M059J (cell line): ENCODE results near the gene ACTR3C. TPM values are rescaled to one million over a fixed set of nuclear protein-coding genes. Genes with fewer than 3 reads are reported as not detected.

ENCODE experiments used
- DNase-seq: peaks from one replicate; pipeline ENCODE4 v3.0.0-alpha.2; 2012; ENCODE audit warnings: low read depth
- total RNA-seq: library from RNA; depleted of rRNA; stranded (reverse); fragments of >200 nt; shearing (Covaris generic); gene quantifications from 2 replicates; pipeline ENCODE4 v1.2.3, GENCODE V29; 2014

Gene ACTR3C
- total RNA-seq, 1 experiment from 2014 or later, result not detected

- no peak for DNase-seq
Observed at GRCh38 chr7:150359622-150360362, 36.4 kb upstream of the ACTR3C start.

GRCh38 chr7:150358988-150359621 lies 35.8 kb upstream of the ACTR3C start:
- DNase-seq, result no peak

GRCh38 chr7:150358433-150358832 lies 35.1 kb upstream of the ACTR3C start:
- DNase-seq, result no peak

GRCh38 chr7:150357771-150358427 lies 34.6 kb upstream of the ACTR3C start:
- peak; percentile 29 for DNase-seq

GRCh38 chr7:150357270-150357669 lies 33.9 kb upstream of the ACTR3C start:
- DNase-seq, result no peak

GRCh38 chr7:150356265-150356897 lies 33.0 kb upstream of the ACTR3C start:
- DNase-seq, result peak; percentile 44

GRCh38 chr7:150355666-150356059 lies 32.3 kb upstream of the ACTR3C start:
- DNase-seq, result no peak

- DNase-seq, result no peak
Observed at GRCh38 chr7:150351587-150352194, 28.3 kb upstream of the ACTR3C start.

- no peak for DNase-seq
Observed at GRCh38 chr7:150346922-150347321, 23.6 kb upstream of the ACTR3C start.

- DNase-seq, result no peak
Observed at GRCh38 chr7:150345012-150345411, 21.7 kb upstream of the ACTR3C start.

- no peak for DNase-seq
Observed at GRCh38 chr7:150344299-150344698, 21.0 kb upstream of the ACTR3C start.

GRCh38 chr7:150343225-150343624 lies 19.9 kb upstream of the ACTR3C start:
- DNase-seq, result no peak

GRCh38 chr7:150342121-150342408 lies 18.7 kb upstream of the ACTR3C start:
- no peak for DNase-seq

- DNase-seq, result no peak
Observed at GRCh38 chr7:150341263-150342120, 18.1 kb upstream of the ACTR3C start, which contains the start of gene RARRES2. TSS of gene RARRES2 (minus strand) at chr7:150341629. CDS start at chr7:150340609, 1,020 bp downstream.

GRCh38 chr7:150340875-150341262 lies 17.5 kb upstream of the ACTR3C start:
- DNase-seq, result no peak

- DNase-seq, result peak; percentile 33
Observed at GRCh38 chr7:150340024-150340749, 16.8 kb upstream of the ACTR3C start.

- peak; percentile 55 for DNase-seq
Observed at GRCh38 chr7:150339409-150339809, 16.1 kb upstream of the ACTR3C start.

GRCh38 chr7:150338166-150338829 lies 15.0 kb upstream of the ACTR3C start:
- DNase-seq, result no peak

- DNase-seq, result no peak
Observed at GRCh38 chr7:150337659-150338081, 14.3 kb upstream of the ACTR3C start.

- no peak for DNase-seq
Observed at GRCh38 chr7:150337179-150337578, 13.8 kb upstream of the ACTR3C start.
